Subcutaneous abdominal adipose tissue (tissue), 5 donors: ENCODE data around the gene UGT1A6.

Experiments
- H3K27ac ChIP-seq: one replicate; pipeline ENCODE4 v1.7.0; 2013; ENCODE audit warnings: low read depth, mild to moderate bottlenecking, inconsistent platforms, low read length, moderate library complexity
- H3K27me3 ChIP-seq, 5 donors: one replicate each; pipeline ENCODE4 v1.7.0; 2013; ENCODE audit warnings: low read length in 5 of 5, inconsistent platforms in 1 of 5; ENCODE audit not compliant: control insufficient read depth in 5 of 5, insufficient read depth in 4 of 5
- H3K36me3 ChIP-seq, 5 donors: one replicate each; pipeline ENCODE4 v1.7.0; 2013; ENCODE audit warnings: low read length in 5 of 5; ENCODE audit not compliant: control insufficient read depth in 5 of 5, insufficient read depth in 5 of 5
- H3K4me1 ChIP-seq, 5 donors: one replicate each; pipeline ENCODE4 v1.7.0; 2013; ENCODE audit warnings: low read length in 5 of 5, mild to moderate bottlenecking in 3 of 5, moderate library complexity in 1 of 5; ENCODE audit not compliant: control insufficient read depth in 5 of 5, insufficient read depth in 5 of 5
- H3K4me3 ChIP-seq, 5 donors: one replicate each; pipeline ENCODE4 v1.7.0; 2013; ENCODE audit warnings: low read length in 5 of 5, low read depth in 1 of 5
- H3K9ac ChIP-seq, 5 donors: one replicate each; pipeline ENCODE4 v1.7.0; 2013; ENCODE audit warnings: low read length in 5 of 5, mild to moderate bottlenecking in 4 of 5, moderate library complexity in 3 of 5
- H3K9me3 ChIP-seq, 5 donors: one replicate each; pipeline ENCODE4 v1.7.0; 2013; ENCODE audit warnings: low read length in 5 of 5; ENCODE audit not compliant: control insufficient read depth in 5 of 5
- donor health status: healthy.
- donor health status: healthy.
- donor health status: healthy.
- donor health status: healthy.
- donor health status: healthy.

The UGT1A6 gene

DNA sequence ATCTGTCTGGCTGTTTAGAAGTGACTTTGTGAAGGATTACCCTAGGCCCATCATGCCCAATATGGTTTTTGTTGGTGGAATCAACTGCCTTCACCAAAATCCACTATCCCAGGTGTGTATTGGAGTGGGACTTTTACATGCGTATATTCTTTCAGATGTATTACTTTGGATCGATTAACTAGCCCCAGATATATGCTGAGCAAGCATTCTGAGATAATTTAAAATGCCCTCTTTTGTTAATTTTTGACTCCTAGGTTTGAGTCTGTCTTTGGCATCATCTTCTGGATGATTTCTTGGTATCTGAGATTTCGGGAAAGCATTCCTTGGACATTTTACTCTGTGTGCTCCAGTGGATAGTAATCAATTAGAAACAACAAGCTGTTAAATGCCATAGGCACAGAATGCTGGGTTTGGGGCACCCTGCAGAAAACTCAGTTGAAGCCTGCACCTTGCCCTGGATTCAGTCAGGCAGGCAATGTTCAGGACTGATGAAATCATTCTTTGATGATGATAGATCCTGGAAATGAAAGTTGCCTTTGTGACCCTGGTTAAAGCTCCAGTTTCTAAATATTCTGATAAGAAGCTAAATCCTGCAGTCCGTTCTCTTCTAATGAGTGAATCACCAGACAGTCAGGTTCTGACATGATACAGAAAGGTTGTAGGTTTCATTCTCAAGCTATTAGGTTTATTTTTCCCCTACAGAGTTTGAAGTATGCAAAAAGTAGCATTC is 68.5 kb downstream of the UGT1A6 start:
- Histone ChIP-seq H3K9me3 (no peaks in the 10 kb centered on the region), H3K4me1 (no peaks in the 10 kb centered on the region), H3K36me3 (no peaks in the 10 kb centered on the region), H3K27me3 (peaks cover 0 to 4% (median 0%) of the 10 kb centered on the region in 5 donors), H3K9ac (no peak overlapping the region), H3K27ac (no peak overlapping the region), H3K4me3 (no peak overlapping the region)

DNA sequence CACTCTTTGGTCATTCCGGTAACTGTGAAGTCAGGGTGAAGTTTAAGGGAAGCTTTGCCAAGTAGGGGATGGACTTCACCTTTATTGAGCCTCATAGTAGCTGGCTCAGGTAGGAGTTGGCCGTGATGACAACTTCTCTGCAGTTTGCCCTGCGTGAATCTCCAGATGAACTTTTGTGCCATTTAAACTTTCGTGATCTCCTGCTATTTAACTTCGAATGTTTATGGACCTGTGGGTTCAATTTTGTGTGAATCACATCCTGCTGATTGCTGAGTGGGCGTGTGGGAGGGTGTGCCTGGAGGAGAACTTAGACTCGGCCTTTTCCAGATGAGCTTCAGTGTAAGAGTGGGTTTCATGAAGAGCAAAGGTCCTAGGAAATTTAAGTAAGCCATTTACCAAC is 71.6 kb downstream of the UGT1A6 start:
- Histone ChIP-seq H3K36me3 (no peaks in the 10 kb centered on the region), H3K9me3 (no peaks in the 10 kb centered on the region), H3K4me1 (no peaks in the 10 kb centered on the region), H3K9ac (no peak overlapping the region), H3K27me3 (peaks cover 0 to 6% (median under 1%) of the 10 kb centered on the region in 5 donors), H3K4me3 (no peak overlapping the region), H3K27ac (no peak overlapping the region)

DNA sequence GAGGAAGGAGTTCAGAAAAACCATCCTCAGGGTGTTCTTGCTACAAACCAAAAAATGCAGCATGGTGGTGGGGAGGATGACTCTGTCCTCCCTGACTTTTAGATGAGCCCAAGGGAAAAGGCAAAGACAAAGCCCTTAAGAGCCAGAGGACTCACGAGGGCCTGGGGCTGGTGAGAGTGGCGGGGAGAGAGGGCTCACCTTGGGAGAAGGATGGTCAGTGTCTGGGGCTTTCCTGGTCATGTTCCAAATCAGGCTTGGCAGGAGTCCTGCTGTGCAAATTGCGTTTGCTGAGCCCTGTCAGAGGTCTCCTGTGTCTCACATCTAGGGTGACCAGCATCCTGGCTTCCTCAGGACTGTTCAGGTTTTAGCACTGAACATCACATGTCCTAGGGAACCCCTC is 72.1 kb downstream of the UGT1A6 start:
- Histone ChIP-seq H3K4me3 (no peak overlapping the region), H3K36me3 (no peaks in the 10 kb centered on the region), H3K9me3 (no peaks in the 10 kb centered on the region), H3K27me3 (peaks cover 0 to 6% (median 3%) of the 10 kb centered on the region in 5 donors), H3K4me1 (no peaks in the 10 kb centered on the region), H3K9ac (no peak overlapping the region), H3K27ac (no peak overlapping the region)

DNA sequence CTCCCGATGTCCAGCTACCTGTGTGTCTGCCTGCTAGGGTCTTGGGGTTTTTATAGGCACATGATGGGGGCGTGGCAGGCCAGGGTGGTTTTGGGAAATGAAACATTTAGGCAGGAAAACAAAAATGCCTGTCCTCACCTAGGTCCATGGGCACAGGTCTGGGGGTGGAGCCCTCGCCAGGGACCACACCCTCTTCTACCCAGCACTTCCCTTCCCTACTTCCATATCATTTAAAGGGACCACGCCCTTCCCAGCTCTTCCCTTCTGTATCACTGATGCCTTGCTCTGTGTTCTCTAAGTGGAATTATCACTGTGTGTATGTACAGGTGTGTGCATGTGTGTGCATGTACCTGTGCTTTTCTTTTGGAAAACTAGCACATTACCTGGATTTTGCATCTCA is 73.7 kb downstream of the UGT1A6 start:
- H3K27ac ChIP-seq, result no peak overlapping the region
- H3K36me3 ChIP-seq, result no peaks in the 10 kb centered on the region
- no peak overlapping the region for H3K9ac ChIP-seq
- H3K4me1 ChIP-seq, result no peaks in the 10 kb centered on the region
- no peak overlapping the region for H3K4me3 ChIP-seq
- no peaks in the 10 kb centered on the region for H3K9me3 ChIP-seq
- peaks cover 0 to 8% (median 3%) of the 10 kb centered on the region in 5 donors for H3K27me3 ChIP-seq

DNA sequence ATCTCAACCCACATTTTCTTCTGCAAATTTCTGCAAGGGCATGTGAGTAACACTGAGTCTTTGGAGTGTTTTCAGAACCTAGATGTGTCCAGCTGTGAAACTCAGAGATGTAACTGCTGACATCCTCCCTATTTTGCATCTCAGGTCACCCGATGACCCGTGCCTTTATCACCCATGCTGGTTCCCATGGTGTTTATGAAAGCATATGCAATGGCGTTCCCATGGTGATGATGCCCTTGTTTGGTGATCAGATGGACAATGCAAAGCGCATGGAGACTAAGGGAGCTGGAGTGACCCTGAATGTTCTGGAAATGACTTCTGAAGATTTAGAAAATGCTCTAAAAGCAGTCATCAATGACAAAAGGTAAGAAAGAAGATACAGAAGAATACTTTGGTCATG is 75.4 kb downstream of the UGT1A6 start:
- no peaks in the 10 kb centered on the region for H3K4me1 ChIP-seq
- H3K36me3 ChIP-seq, result no peaks in the 10 kb centered on the region
- no peak overlapping the region for H3K4me3 ChIP-seq
- H3K9ac ChIP-seq, result no peak overlapping the region
- no peaks in the 10 kb centered on the region for H3K9me3 ChIP-seq
- peaks cover 0 to 8% (median 3%) of the 10 kb centered on the region in 5 donors for H3K27me3 ChIP-seq
- H3K27ac ChIP-seq, result no peak overlapping the region

DNA sequence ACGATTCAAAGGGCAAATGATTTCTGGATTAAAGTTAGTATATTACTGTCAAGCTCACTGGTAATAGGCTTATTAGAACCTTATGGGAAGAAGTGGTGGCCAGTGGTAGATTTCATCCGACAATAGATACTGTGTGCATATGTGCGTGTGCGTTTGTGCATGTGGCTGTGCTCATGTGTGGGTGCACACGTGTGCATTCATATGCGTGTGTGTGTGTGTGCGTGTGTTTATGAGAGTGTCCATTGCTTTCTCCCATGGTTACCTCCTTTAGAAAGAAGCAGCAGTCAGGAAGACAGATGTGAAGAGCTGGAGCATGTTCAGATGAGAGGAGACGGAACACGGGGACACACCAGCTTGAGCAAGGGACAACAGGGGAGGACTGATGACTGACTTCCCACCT is 76.6 kb downstream of the UGT1A6 start:
- H3K9me3 ChIP-seq, result no peaks in the 10 kb centered on the region
- H3K4me1 ChIP-seq, result no peaks in the 10 kb centered on the region
- peaks cover 0 to 8% (median 3%) of the 10 kb centered on the region in 5 donors for H3K27me3 ChIP-seq
- H3K4me3 ChIP-seq, result no peak overlapping the region
- no peak overlapping the region for H3K27ac ChIP-seq
- H3K36me3 ChIP-seq, result no peaks in the 10 kb centered on the region
- no peak overlapping the region for H3K9ac ChIP-seq

DNA sequence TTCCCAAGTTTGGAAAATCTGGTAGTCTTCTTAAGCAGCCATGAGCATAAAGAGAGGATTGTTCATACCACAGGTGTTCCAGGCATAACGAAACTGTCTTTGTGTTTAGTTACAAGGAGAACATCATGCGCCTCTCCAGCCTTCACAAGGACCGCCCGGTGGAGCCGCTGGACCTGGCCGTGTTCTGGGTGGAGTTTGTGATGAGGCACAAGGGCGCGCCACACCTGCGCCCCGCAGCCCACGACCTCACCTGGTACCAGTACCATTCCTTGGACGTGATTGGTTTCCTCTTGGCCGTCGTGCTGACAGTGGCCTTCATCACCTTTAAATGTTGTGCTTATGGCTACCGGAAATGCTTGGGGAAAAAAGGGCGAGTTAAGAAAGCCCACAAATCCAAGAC is 79.5 kb downstream of the UGT1A6 start:
- no peak overlapping the region for H3K9ac ChIP-seq
- H3K4me3 ChIP-seq, result no peak overlapping the region
- peaks cover 0 to 4% (median 3%) of the 10 kb centered on the region in 5 donors for H3K27me3 ChIP-seq
- no peaks in the 10 kb centered on the region for H3K4me1 ChIP-seq
- peaks cover 3 to 9% (median 5%) of the 10 kb centered on the region in 5 donors for H3K9me3 ChIP-seq
- no peak overlapping the region for H3K27ac ChIP-seq
- H3K36me3 ChIP-seq, result no peaks in the 10 kb centered on the region

DNA sequence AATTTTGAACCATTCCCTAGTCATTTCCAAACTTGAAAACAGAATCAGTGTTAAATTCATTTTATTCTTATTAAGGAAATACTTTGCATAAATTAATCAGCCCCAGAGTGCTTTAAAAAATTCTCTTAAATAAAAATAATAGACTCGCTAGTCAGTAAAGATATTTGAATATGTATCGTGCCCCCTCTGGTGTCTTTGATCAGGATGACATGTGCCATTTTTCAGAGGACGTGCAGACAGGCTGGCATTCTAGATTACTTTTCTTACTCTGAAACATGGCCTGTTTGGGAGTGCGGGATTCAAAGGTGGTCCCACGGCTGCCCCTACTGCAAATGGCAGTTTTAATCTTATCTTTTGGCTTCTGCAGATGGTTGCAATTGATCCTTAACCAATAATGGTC is 79.9 kb downstream of the UGT1A6 start:
- no peaks in the 10 kb centered on the region for H3K36me3 ChIP-seq
- H3K4me3 ChIP-seq, result no peak overlapping the region
- no peak overlapping the region for H3K27ac ChIP-seq
- no peaks in the 10 kb centered on the region for H3K4me1 ChIP-seq
- H3K9ac ChIP-seq, result no peak overlapping the region
- peaks cover 0 to 4% (median 3%) of the 10 kb centered on the region in 5 donors for H3K27me3 ChIP-seq
- H3K9me3 ChIP-seq, result peaks cover 5 to 10% (median 8%) of the 10 kb centered on the region in 5 donors

DNA sequence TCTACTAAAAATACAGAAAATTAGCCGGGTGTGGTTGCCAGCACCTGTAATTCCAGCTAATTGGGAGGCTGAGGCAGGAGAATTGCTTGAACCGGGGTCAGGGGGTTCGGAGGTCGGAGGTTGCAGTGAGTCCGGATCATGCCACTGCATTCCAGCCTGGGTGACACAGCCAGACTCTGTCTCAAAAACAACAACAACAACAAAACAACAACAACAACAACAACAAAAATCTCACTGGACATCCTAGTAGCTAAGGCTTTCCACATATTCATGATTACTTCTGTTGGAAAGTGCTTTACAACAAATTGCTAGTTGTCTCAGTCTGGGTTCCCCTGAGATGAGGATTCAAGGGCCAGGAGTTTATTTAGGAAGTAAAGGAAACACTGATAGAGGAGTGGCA is 81.2 kb downstream of the UGT1A6 start:
- Histone ChIP-seq H3K27ac (no peak overlapping the region), H3K9ac (no peak overlapping the region), H3K9me3 (peaks cover 5 to 12% (median 8%) of the 10 kb centered on the region in 5 donors), H3K36me3 (no peaks in the 10 kb centered on the region), H3K4me3 (no peak overlapping the region), H3K4me1 (no peaks in the 10 kb centered on the region), H3K27me3 (peaks cover 0 to 4% (median 2%) of the 10 kb centered on the region in 5 donors)

DNA sequence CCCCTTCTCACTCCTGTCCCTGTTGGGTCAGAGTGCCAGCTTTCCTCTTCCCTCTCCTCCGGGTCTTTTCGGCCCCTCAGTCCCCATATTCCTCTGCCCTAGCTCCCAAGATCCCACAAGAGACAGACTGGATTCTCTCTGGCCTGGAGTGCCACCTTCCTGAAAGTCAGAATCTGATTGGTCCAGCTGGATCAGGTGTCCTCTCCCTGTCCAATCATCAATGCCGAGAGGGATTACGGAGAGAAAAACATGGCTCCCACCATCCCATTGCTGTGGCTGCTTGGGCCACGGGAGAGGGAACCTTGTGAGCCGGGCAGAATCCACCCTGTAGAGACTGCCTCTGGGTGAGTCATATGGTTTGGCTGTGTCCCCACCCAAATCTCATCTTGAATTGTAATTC is 82.7 kb downstream of the UGT1A6 start:
- peaks cover 5 to 13% (median 8%) of the 10 kb centered on the region in 5 donors for H3K9me3 ChIP-seq
- no peak overlapping the region for H3K27ac ChIP-seq
- no peaks in the 10 kb centered on the region for H3K36me3 ChIP-seq
- H3K4me3 ChIP-seq, result no peak overlapping the region
- H3K27me3 ChIP-seq, result peaks cover 0 to 2% (median 0%) of the 10 kb centered on the region in 5 donors
- no peak overlapping the region for H3K9ac ChIP-seq
- H3K4me1 ChIP-seq, result no peaks in the 10 kb centered on the region
